HEK293 (cell line): ENCODE results near the gene GAK.

Experiments used
- CTCF ChIP-seq: fragments of 450-650 bp; formaldehyde crosslinking; IDR thresholded peaks from 2 replicates; pipeline ENCODE4 v1.5.1; 2016; ENCODE audit warnings: missing biosample characterization, missing genetic modification characterization
- ZBTB26 ChIP-seq: fragments of 450-650 bp; formaldehyde crosslinking; optimal IDR thresholded peaks from 2 replicates; pipeline ENCODE3; 2016; ENCODE audit warnings: missing biosample characterization, mild to moderate bottlenecking, missing genetic modification characterization
- ZNF280D ChIP-seq: fragments of 450-650 bp; formaldehyde crosslinking; IDR thresholded peaks from 2 replicates; pipeline ENCODE4 v1.5.1; 2016; ENCODE audit warnings: missing biosample characterization, missing genetic modification characterization
- ZNF311 ChIP-seq: fragments of 450-650 bp; formaldehyde crosslinking; IDR thresholded peaks from 2 replicates; pipeline ENCODE4 v1.5.1; 2017; ENCODE audit warnings: missing biosample characterization, missing genetic modification characterization, borderline replicate concordance
- ZNF580 ChIP-seq: fragments of 450-650 bp; formaldehyde crosslinking; IDR thresholded peaks from 2 replicates; pipeline ENCODE4 v1.5.1; 2016; ENCODE audit warnings: missing biosample characterization, missing genetic modification characterization

GRCh38 chr4:833731-834367 is 98.3 kb downstream of the GAK start:
- no peak for TF ChIP-seq ZNF280D (tag by site-specific recombination)
- no peak for TF ChIP-seq ZNF311 (tag by site-specific recombination)
- TF ChIP-seq CTCF (tag by site-specific recombination) = no peak
- no peak for TF ChIP-seq ZNF580 (tag by site-specific recombination)
- no peak for TF ChIP-seq ZBTB26 (tag by site-specific recombination)
